CMK (cell line): ENCODE results near the gene NPBWR2.

Source experiments
- DNase-seq: peaks from one replicate; pipeline ENCODE4 v3.0.0-alpha.2; 2010; ENCODE audit warnings: low read depth

Gene NPBWR2

GRCh38 chr20:64056889-64057627, 50.3 kb downstream of the NPBWR2 start:
- no peak for DNase-seq

GRCh38 chr20:64056639-64056888, 50.8 kb downstream of the NPBWR2 start:
- DNase-seq = no peak

- DNase-seq = no peak
Measured at GRCh38 chr20:64055893-64056638, 51.3 kb downstream of the NPBWR2 start.

GRCh38 chr20:64055396-64055892, 51.9 kb downstream of the NPBWR2 start:
- no peak for DNase-seq

GRCh38 chr20:64053841-64054661, 53.3 kb downstream of the NPBWR2 start:
- peak; percentile 84 for DNase-seq
